ENCODE measurements around the gene TNNT3.

Gene TNNT3

GRCh38 chr11:1958367-1958766, 38.9 kb downstream of the TNNT3 start:
- no peak for DNase-seq (ENCODE audit: low read depth in 2 of 2)

DNA sequence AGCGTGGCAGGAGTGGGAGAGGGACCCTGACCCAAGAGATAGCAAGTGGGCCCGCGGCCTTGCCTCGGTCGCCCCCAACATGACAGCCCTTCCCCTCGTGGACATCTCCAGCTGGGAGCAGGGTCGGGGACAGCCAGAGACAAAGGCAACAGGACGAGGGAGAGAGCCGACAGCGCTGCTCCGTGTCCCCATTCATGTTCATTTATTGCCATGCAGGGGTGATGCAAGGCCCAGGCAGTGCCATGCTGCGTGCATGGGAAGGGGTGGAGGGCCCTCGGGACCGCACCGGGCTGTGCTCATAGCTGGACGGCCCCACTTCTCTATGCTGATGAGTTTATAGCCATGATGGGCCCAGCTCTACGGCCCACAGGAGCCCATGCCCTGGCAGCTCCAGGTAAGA, 40.3 kb downstream of the TNNT3 start:
- no peak for DNase-seq (ENCODE audit: low read depth in 2 of 2)

DNA sequence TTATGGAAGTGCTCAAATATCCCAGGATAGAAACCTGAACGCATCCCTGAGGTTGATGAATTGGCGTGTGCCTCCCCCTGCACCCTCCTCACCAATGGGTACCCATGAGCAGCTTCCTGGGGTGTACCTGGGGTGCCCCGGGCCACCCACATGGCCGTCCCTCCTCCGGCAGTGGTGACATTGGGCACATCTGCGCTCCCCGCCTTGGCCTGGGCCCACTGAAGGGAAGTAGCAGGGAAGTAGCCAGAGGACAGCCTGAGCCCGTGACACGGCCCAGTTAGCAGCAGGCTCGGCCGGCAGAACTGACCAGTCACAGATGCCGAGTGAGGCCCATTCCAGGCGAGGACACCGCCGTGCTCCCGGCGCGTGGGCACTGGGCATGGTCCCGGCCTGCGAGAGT, 44.4 kb downstream of the TNNT3 start:
- DNase-seq (ENCODE audit: low read depth in 2 of 2), result no peak

DNA sequence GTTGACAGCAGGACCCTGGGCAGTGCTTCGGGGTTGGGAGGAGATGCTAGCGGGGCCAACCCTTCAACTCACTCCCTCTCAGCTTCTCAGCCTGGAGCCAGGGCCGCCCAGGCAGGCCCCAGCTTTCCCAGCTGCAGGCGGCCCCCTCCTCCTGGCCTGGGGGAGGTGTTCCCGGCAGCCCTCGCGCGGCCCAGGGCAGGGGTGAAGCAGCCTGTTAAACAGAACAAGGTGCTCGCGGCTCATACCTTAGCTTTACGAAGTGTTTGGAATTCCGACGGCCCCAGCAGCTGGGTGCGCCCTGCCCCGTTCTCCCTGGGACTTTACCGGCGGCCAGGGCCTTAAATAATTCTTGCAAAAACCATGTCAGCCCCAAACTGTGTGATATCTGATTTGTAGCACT, 44.8 kb downstream of the TNNT3 start:
- DNase-seq (ENCODE audit: low read depth in 2 of 2), result no peak

DNA sequence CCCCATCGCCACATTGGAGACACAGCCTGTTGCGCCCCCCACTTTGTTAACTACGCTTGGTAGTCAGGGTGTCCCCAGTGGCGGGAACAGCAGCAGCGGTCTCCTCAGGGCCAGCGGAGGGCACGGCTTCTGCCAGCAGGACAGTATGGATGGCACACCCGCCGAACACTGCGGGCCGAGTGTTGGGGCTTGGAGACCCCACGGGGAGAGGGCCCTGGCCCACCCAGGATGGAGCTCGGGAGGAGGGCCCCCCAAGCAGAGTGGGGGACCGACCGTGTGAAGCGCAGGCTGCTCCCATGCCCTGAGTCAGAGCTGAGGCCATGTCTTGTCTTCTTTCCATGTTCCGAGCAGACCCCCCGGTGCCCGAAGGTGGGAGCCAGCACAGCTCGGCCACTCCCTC, 45.5 kb downstream of the TNNT3 start:
- no peak for DNase-seq (ENCODE audit: low read depth in 2 of 2)

- no peak for DNase-seq (ENCODE audit: low read depth in 2 of 2)
Measured at GRCh38 chr11:1966531-1966930, 47.0 kb downstream of the TNNT3 start.

DNA sequence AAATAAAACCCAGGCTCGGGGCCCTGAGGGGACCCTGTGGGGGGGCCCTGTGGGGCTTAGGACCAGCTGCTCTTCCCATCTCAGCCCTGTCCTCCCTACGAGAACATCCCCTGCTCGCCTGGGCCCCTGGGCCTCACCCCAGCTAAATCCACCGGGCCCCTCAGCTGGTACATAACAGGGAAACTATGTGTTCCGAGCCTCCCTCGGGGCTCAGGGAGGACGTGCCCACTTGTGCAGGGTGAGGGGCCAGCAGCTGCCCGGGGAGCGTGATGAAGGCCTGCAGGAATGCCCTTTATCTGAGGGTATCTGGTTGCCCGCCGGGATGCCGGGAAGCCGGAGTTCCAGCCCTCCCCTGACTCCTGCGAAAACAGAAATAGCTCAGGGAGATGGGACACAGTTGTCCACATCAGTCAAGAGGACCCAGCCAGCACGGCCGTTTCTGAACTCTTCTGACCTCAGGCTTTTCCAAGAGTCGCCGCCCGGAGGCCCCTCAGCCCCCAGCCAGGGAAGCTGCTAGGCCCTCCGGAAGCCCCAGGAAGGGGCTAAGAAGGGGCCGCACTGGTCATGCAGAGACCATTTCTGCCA, 48.2 kb downstream of the TNNT3 start:
- no peak for DNase-seq (ENCODE audit: low read depth in 2 of 2)

GRCh38 chr11:1968454-1969002, 49.0 kb downstream of the TNNT3 start:
- DNase-seq (ENCODE audit: low read depth in 2 of 2), result no peak

GRCh38 chr11:1969035-1969434, 49.5 kb downstream of the TNNT3 start:
- no peak for DNase-seq (ENCODE audit: low read depth in 2 of 2)

GRCh38 chr11:1969776-1970175, 50.3 kb downstream of the TNNT3 start:
- no peak for DNase-seq (ENCODE audit: low read depth in 2 of 2)

DNA sequence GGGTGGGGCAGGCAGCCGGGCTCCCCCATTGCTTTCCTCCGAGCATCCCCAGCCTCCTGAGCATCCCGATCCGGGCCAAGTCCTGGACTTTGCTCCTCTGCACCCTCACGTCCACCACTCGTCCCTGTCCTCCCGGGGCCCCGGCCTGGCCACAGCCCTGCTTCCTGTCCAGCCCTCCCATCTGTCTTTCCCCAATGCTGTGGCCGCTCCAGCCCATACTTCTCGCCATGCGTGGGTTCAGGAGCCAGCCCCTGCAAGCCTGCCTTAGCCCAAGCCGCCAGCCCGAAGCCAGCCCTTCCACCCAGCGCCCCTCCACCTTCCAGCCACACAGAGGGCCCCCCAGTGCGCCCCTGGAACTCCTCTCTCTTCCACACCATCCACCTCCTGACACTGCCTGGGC, 51.5 kb downstream of the TNNT3 start:
- no peak for DNase-seq (ENCODE audit: low read depth in 2 of 2)

GRCh38 chr11:1975185-1975584, 55.7 kb downstream of the TNNT3 start:
- DNase-seq (ENCODE audit: low read depth in 2 of 2), result no peak

DNA sequence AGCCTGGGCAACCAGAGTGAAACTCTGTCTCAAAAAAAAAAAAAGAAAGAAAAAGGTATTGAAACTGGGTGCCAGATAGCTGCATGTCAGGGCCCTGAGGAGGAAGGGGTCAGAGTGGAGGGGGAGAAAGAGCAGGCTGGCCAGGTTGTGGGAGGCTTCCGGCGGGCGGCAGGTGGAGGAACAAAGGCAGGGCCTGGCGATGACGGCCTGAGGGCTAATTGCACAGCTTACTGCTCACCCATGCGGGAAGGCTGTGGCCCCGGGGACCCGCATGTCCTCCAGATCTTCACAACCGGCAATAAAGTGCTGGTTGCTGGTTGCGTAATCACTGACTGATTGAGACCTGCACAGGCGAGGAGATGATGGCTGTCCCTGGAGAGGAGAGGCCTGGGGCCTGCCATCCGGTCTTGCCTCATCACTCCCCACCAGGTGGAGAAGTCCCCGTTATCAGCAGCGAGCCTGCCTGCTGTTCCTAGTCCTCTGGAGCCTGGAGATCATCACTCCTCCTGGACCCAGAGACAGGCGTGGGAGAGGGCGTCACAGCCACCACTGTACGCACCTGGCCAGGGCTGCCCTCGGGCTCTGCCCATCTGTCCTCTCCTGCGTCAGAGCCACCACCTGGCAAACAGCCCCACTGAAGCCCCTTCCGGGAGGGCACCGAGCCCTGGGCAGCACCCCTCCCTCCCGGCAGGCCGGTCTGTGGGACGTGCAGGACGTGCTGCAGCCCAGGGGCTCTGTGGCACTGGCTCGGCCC, 59.4 kb downstream of the TNNT3 start:
- no peak for DNase-seq (ENCODE audit: low read depth in 2 of 2)

DNA sequence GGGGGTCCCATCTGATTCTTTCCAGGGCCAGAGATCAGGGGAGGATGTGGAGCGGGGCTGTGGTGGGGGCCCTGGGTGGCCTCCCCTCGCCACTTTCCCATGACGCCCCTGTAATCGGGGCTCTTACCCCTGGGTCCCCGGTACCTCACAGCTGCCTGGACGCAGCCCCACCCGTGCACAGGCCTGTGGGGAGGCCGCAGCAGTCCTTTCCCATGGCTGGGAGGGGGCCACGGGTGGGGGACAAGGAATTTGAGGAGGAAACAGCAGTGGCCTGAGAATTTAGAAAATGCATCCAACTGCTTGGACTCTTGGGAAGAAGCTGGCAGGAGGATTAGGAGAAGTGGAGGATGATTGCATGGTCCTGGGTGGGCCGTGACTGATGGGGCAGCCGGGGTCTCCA, 60.1 kb downstream of the TNNT3 start:
- no peak for DNase-seq (ENCODE audit: low read depth in 2 of 2)

DNA sequence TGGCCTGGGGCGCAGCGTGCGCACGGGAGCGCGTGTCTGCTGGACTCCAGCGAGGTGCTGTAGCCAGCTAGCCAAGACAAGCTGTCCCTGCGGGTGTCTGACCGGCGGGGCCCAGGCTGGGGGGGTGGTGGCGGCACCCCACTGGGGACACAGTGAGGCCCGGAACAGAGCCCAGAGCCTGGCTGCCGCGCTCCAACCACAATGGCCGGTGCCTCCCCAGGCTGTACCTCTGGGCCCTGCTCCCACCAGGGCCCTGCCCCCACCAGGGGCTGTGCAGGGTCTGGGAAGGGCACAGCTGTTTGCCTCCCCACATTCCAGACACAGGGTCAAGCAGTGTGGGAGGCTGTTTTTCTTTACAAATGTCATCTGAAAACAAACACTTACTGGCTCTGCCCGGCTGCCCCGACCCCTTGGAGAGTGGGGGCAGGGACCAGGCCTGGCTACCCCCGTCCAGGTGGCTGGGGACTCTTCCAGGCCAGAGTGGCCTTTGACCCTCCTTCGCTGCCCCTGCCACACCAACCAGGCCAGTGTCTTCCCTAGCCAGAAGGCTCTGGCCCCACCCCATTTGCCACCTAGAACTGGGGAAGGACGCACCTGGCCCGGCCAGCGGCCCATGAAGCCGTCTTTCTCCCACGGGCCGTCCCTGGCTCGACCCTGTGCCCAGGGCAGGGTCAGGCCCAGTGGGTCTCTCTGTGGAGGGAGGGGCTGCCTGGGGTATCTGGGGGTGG, 63.5 kb downstream of the TNNT3 start:
- DNase-seq (ENCODE audit: low read depth in 2 of 2), result no peak

DNA sequence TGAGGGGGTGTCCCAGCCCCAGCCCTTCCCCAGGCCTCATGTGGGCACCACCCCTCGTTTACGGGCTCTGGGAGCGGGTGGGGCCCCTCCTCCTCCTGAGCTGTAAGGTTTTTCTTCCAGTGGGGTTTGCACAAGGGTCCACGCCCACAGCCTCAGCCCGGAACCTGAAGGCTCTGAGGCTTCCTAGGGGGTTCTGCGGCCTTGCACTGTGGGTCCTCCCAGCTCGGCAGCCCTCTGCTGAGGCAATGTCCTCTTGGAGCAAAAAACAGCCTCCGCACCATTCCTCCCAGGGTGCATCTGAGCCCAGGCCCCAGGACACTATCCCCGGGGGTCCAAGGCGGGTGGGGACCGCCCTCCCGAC, 64.1 kb downstream of the TNNT3 start:
- DNase-seq (ENCODE audit: low read depth in 2 of 2), result no peak

- DNase-seq (ENCODE audit: low read depth in 2 of 2), result no peak
Measured at GRCh38 chr11:1987024-1987423, 67.5 kb downstream of the TNNT3 start.

- no peak for DNase-seq (ENCODE audit: low read depth in 2 of 2)
Measured at GRCh38 chr11:1988174-1988573, 68.7 kb downstream of the TNNT3 start.
